K562 (cell line): ENCODE results near the gene FGF12. TPM values are rescaled to one million over a fixed set of nuclear protein-coding genes. Genes with fewer than 3 reads are reported as not detected.

Experiments used
- ATAC-seq: fragments of 200-7000 bp; cut with Tn5 transposase; 3 replicates; pipeline ENCODE4 v1.9.1; 2020; ENCODE audit warnings: moderate library complexity
- BruUV-seq: library from RNA; stranded (reverse); fragments of 400-500 nt; replicated peaks from 2 replicates; lab custom pipeline; 2021; lab: Mats Ljungman, UMichigan
- CTCF ChIA-PET: fragments of 300-600 bp; formaldehyde crosslinking; extraction: SDS; loops from one replicate; lab custom pipeline; 2021; ENCODE audit warnings: low intra/inter-chr PET ratio; lab: Yijun Ruan, JAX
- POLR2A ChIA-PET: fragments of 300-600, 350-650 bp; sonication (Branson Sonifier 250); formaldehyde crosslinking; extraction: SDS; loops from one replicate; lab custom pipeline; 2021; ENCODE audit warnings: antibody characterized with exemption, inconsistent platforms; lab: Yijun Ruan, JAX
- DNase-seq, 4 experiments: peaks; one replicate each; pipeline versions ENCODE4 v3.0.0 to v3.0.0-alpha.2; 2011 to 2018; ENCODE audit warnings: low spot score in 3 of 4, mixed read lengths in 3 of 4; ENCODE audit errors: extremely low read depth in 1 of 4
- FAIRE-seq: peaks from 2 replicates; lab custom pipeline; 2011; peaks lifted over from hg19 to GRCh38; lab: Jason Lieb, UNC
- H2AFZ ChIP-seq: 2 replicates; pipeline ENCODE4 v1.6.0; 2011; ENCODE audit warnings: low read depth, low read length, control low read depth, inconsistent platforms
- H3K27ac ChIP-seq: fragments of 200-600 bp; 3 replicates; pipeline ENCODE4 v1.8.0; 2011; ENCODE audit warnings: low read depth, mild to moderate bottlenecking, control low read depth, inconsistent platforms, low read length, moderate library complexity, mixed read lengths; ENCODE audit errors: extremely low read depth
- H3K27me3 ChIP-seq, 2 experiments: fragments of 300-600 bp in 1 of 2; 2 replicates in 1 of 2; 3 replicates in 1 of 2; pipeline versions ENCODE4 v1.6.0 to v1.8.0; 2011; ENCODE audit warnings: inconsistent platforms in 2 of 2, low read length in 2 of 2, mild to moderate bottlenecking in 1 of 2, mixed read lengths in 1 of 2, moderate library complexity in 1 of 2; ENCODE audit not compliant: control insufficient read depth in 2 of 2, insufficient read depth in 2 of 2
- H3K36me3 ChIP-seq: fragments of 300-600 bp; 3 replicates; pipeline ENCODE4 v1.8.0; 2011; ENCODE audit warnings: mild to moderate bottlenecking, low read length, inconsistent platforms; ENCODE audit not compliant: control insufficient read depth, insufficient read depth
- H3K4me1 ChIP-seq, 2 experiments: fragments of 200-600 bp in 1 of 2; replicated peaks in 1 of 2; 2 replicates in 1 of 2; 3 replicates in 1 of 2; pipeline versions ENCODE4 v1.5.1 to v1.8.0; 2011; ENCODE audit warnings: inconsistent platforms in 2 of 2, low read length in 2 of 2, mild to moderate bottlenecking in 1 of 2, mixed read lengths in 1 of 2, moderate library complexity in 1 of 2; ENCODE audit not compliant: control insufficient read depth in 2 of 2, insufficient read depth in 2 of 2
- H3K4me2 ChIP-seq: 2 replicates; pipeline ENCODE4 v1.6.1; 2011; ENCODE audit warnings: low read length, control low read depth, inconsistent platforms, mixed read lengths; ENCODE audit not compliant: insufficient read depth
- H3K4me3 ChIP-seq: fragments of 200-600 bp; sonication (generic), shearing (Covaris generic); 2 replicates; pipeline ENCODE4 v1.5.1; 2016; ENCODE audit warnings: control low read depth, inconsistent platforms
- H3K79me2 ChIP-seq: fragments of 200-600 bp; 3 replicates; pipeline ENCODE4 v1.8.0; 2011; ENCODE audit warnings: low read length, inconsistent platforms; ENCODE audit not compliant: control insufficient read depth, insufficient read depth
- H3K9ac ChIP-seq, 2 experiments: 2 replicates each; pipeline versions ENCODE4 v1.6.0 to v1.6.1; 2011; ENCODE audit warnings: low read depth in 2 of 2, low read length in 2 of 2, control low read depth in 1 of 2, inconsistent platforms in 1 of 2, mild to moderate bottlenecking in 1 of 2, mixed read lengths in 1 of 2; ENCODE audit not compliant: insufficient read depth in 1 of 2
- H3K9me1 ChIP-seq: one replicate; pipeline ENCODE4 v1.6.0; 2011; ENCODE audit warnings: inconsistent platforms, mild to moderate bottlenecking, low read length, moderate library complexity; ENCODE audit not compliant: control insufficient read depth, insufficient read depth
- H3K9me3 ChIP-seq: replicated peaks from 2 replicates; pipeline ENCODE4 v1.5.1; 2011; ENCODE audit warnings: low read depth, low read length, inconsistent platforms; ENCODE audit not compliant: control insufficient read depth, insufficient read depth
- H4K20me1 ChIP-seq: replicated peaks from 2 replicates; pipeline ENCODE4 v1.6.1; 2011; ENCODE audit warnings: low read length, inconsistent platforms, mixed read lengths; ENCODE audit not compliant: control insufficient read depth, insufficient read depth
- ARID3A ChIP-seq: IDR thresholded peaks from 2 replicates; pipeline ENCODE4 v1.6.1; 2012; ENCODE audit warnings: low read depth, low read length, improper control_type of control experiment, borderline replicate concordance
- CBX2 ChIP-seq: fragments of 200-600 bp; sonication (generic); IDR thresholded peaks from one replicate; pipeline ENCODE4 v1.6.1; 2012; ENCODE audit warnings: mild to moderate bottlenecking, low read length, inconsistent platforms; ENCODE audit not compliant: insufficient read depth, poor library complexity, severe bottlenecking
- E2F8 ChIP-seq: fragments of 450-650 bp; IDR thresholded peaks from 2 replicates; pipeline ENCODE4 v1.7.1; 2018; ENCODE audit warnings: mild to moderate bottlenecking, low read depth; ENCODE audit not compliant: partially characterized antibody
- NFE2L1 ChIP-seq: fragments of 450-650 bp; IDR thresholded peaks from 2 replicates; pipeline ENCODE4 v1.6.1; 2016; ENCODE audit warnings: missing genetic modification characterization, low read depth, mild to moderate bottlenecking, missing compliant biosample characterization, moderate library complexity, borderline replicate concordance
- WGBS: fragments of 100-300 bp; shearing (Covaris generic); methylation state at CpG from one replicate; pipeline ENCODE4 v1.1.6; 2016; ENCODE audit warnings: low coverage, mixed read lengths; ENCODE audit not compliant: insufficient coverage; ENCODE audit errors: missing lambda C conversion rate; 5-methylcytosine and 5-hydroxymethylcytosine counted together
- in situ Hi-C: fragments of 300-500 bp; cut with MboI; formaldehyde crosslinking; loops from 4 replicates; pipeline ENCODE4 v1.15.0; 2018; ENCODE audit warnings: inconsistent platforms, mixed read lengths
- intact Hi-C: fragments of 100-400 bp; cut with micrococcal nuclease; formaldehyde crosslinking; loops from 2 replicates; pipeline ENCODE4 v1.14.2; 2022
- polyA plus RNA-seq, 8 experiments: library from polyadenylated mRNA; depleted of rRNA in 4 of 8; stranded (reverse) in 5 of 8; unstranded in 3 of 8; fragments of >200 nt; fragmentation: Nextera tagmentation in 2 of 8; fragmentation: Illumina TruSeq in 1 of 8; extraction: Ambion mirVana in 2 of 8; extraction: Trizol in 1 of 8; gene quantifications; 2 replicates each; pipeline versions ENCODE4 v1.2.1 to v1.2.3, GENCODE V29; 2011 to 2014; ENCODE audit warnings: inconsistent platforms in 1 of 8, missing spikeins in 1 of 8
- total RNA-seq, 7 experiments: library from RNA; depleted of rRNA in 6 of 7; stranded (reverse); fragments of >200 nt in 6 of 7; fragmentation: Illumina TruSeq in 2 of 7; extraction: Trizol in 2 of 7; gene quantifications; 2 replicates each; pipeline versions ENCODE4 v1.2.1 to v1.2.3, GENCODE V29; 2011 to 2021; ENCODE audit warnings: low replicate concordance in 1 of 7

Gene FGF12
- total and polyA plus RNA-seq, 9 of the 15 experiments (the other 6 are each of a cell fraction or from before 2014, with no cell fraction given): not detected

- TF ChIP-seq ARID3A: no peak
These were observed 221.6 kb downstream of the FGF12 start (continued) for GRCh38 chr3:192505731-192506130.

- H4K20me1 ChIP-seq: no peaks in the 10 kb centered on the region
- no peaks in the 10 kb centered on the region for H3K79me2 ChIP-seq
- no TSS peak for BruUV-seq
- no peaks in the 10 kb centered on the region for H3K9me1 ChIP-seq
- 3% methylated on average over 3 of the region's 3 CpGs for WGBS
- ChIA-PET POLR2A (no interaction called here), CTCF (no interaction called here)
- no peaks in the 10 kb centered on the region for H3K27me3 ChIP-seq
- in situ Hi-C loops (no loop called here), intact Hi-C loops (no loop called here)
- no peak for ATAC-seq
- no peaks in the 10 kb centered on the region for H3K9me3 ChIP-seq
- H3K4me1 ChIP-seq: no peaks in the 10 kb centered on the region
- H3K36me3 ChIP-seq: no peaks in the 10 kb centered on the region
- no peak overlapping the region for H3K4me3 ChIP-seq
- no peak overlapping the region for H2AFZ ChIP-seq
- FAIRE-seq: no peak
- no peak for TF ChIP-seq NFE2L1
- TF ChIP-seq CBX2: no peak
- TF ChIP-seq E2F8: no peak
- no peak overlapping the region for H3K9ac ChIP-seq
- no peak overlapping the region for H3K27ac ChIP-seq
- H3K4me2 ChIP-seq: no peak overlapping the region
- no peak for DNase-seq
These were observed 225.9 kb downstream of the FGF12 start for GRCh38 chr3:192501401-192501800.
